ENCODE measurements around the gene ABCC10.
"Not testable (repeated sequence)": the region's sequence is repeated elsewhere in the genome, so short reads cannot be mapped to it uniquely, and the experiment has no call there.

The ABCC10 gene

GRCh38 chr6:43460032-43460431 is 32.7 kb downstream of the ABCC10 start:
- intact Hi-C loops (cut with DNase I) = no loop called here
- DNase-seq = no peak

- DNase-seq = peak in 3 of 42 donors; percentile 22 to 61 (median 33)
- intact Hi-C loops (cut with DNase I) = no loop called here
Observed at GRCh38 chr6:43461936-43462335, 34.6 kb downstream of the ABCC10 start.

GRCh38 chr6:43464337-43464736 is 37.0 kb downstream of the ABCC10 start:
- intact Hi-C loops (cut with DNase I) = no loop called here

DNA sequence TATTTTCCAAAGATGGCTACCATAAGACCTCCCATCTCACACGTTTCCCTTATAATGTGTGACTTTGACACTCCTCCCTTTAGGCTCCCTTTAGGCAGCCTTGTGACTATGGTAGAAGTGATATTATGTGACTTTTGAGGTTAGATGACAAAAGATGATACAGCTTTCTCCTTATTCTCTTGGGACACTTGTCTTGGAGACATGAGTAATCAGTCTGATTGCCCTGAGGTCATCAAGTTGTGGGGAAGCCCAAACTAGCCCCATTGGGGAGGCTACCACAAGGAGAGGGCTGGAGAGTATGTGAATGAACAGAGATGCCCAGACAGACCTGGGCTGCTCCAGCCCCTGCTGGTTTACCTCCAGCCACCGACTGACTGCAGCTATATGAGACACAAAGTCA is 38.6 kb downstream of the ABCC10 start:
- intact Hi-C loops (cut with DNase I) = no loop called here
- no peak for DNase-seq

More at GRCh38 chr6:43464337-43464736, 37.0 kb downstream of the ABCC10 start:
- no peak for DNase-seq

DNA sequence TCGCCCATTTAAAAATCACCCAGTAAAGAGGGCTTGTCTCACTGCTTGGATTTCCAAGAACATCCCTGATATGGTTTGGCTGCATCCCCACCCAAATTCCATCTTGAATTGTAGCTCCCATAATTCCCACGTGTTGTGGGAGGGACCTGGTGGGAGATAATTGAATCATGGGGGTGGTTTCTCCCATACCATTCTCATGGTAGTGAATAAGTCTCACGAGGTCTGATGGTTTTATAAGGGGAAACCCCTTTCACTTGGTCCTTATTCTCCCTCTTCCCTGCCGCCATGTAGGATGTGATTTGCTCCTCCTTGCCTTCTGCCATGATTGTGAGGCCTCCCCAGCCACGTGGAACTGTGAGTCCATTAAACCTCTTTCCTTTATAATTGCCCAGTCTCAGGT is 39.9 kb downstream of the ABCC10 start:
- DNase-seq; intact Hi-C loops (cut with DNase I): not testable (repeated sequence)

DNA sequence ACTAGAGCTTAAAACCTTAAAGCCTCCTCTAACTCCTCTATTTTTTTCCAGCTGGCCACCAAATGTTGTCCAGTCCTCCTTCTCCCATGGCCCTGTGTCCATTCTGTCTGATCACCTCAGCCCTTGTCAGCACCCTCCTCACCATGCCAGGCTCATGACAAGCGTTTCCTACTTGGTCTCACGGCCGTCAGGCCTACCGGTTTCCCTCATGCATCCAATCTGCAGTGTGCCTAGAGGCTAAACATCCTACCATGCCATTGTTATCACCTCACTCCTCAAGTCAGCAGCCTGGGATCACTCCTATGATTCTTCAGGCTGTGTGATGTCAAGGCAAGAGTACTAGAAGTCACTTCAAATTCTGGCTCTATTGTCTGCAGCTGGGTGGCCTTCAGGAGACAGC is 40.4 kb downstream of the ABCC10 start:
- intact Hi-C loops (cut with DNase I) = no loop called here
- DNase-seq = no peak

DNA sequence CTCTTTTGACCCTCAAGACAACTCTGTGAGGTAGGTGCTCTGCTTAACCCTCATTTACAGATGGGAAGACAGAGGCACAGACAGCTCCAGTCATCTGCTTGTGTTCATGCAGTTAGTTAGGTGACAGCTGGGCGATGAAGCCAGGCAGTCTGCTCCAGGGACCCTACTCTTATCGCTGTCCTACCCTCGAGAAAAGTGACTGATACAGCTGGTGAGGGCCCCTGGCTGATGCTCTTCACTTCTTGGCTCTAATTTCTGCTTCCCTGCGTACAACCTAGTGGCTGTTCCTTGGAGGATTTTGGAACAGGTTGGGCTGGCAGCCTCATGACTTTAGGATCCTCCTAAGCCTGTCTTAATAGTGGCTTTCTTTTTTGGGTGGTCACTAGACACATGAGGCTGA is 40.9 kb downstream of the ABCC10 start:
- no peak for DNase-seq
- intact Hi-C loops (cut with DNase I) = no loop called here

GRCh38 chr6:43468748-43469681 is 41.7 kb downstream of the ABCC10 start:
- DNase-seq = no peak

DNA sequence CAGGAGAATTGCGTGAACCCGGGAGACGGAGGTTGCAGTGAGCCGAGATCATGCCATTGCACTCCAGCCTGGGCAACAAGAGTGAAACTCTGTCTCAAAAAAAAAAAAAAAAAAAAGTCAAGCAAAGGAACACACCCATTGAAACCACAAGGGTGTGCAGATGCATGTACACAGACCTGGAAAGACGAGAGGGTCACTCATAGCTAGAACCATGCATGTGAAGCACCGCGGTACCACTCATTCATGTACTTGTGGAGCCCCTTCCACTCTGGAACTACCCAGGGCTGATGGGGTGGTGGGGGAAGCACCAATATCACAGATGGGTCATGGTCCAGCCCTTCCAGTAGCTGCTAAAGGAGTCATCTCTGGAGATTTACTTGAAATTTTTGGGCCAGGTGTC is 42.6 kb downstream of the ABCC10 start:
- DNase-seq = no peak
- intact Hi-C loops (cut with DNase I) = no loop called here

More at GRCh38 chr6:43468748-43469681, 41.7 kb downstream of the ABCC10 start:
- intact Hi-C loops (cut with DNase I) = no loop called here

GRCh38 chr6:43471399-43471798 is 44.1 kb downstream of the ABCC10 start:
- intact Hi-C loops (cut with DNase I) = no loop called here
- no peak for DNase-seq

- intact Hi-C loops (cut with DNase I) = no loop called here
- no peak for DNase-seq
Observed at GRCh38 chr6:43472515-43472914, 45.2 kb downstream of the ABCC10 start.

DNA sequence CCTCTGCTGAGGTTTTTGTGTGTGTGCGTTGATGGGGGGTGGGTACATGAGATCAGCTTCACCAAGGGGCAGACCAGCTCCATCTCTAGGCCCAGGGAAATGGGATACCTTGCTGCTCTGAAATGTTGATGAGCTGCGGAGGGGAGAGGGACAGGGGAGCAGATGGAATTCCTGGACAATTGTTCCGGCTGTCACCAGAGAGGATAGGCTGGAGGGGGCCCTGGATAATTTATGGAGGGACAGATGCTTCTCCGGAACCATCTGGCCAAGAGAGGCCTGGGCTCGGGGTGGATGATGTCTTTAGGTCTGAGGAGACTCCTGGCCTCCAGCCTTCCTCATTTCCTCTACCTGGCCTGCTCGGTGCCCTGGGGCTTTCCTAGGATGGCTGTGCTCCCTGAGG is 48.2 kb downstream of the ABCC10 start:
- intact Hi-C loops (cut with DNase I) = no loop called here
- no peak for DNase-seq

GRCh38 chr6:43476746-43477145 is 49.4 kb downstream of the ABCC10 start:
- intact Hi-C loops (cut with DNase I) = no loop called here
- no peak for DNase-seq

- intact Hi-C loops (cut with DNase I) = no loop called here
Observed at GRCh38 chr6:43477235-43478007, 50.1 kb downstream of the ABCC10 start, which contains the start of gene TJAP1. Gene TJAP1 (plus strand): TSS chr6:43477570. CDS start chr6:43499002, 21,432 bp downstream.

GRCh38 chr6:43478008-43478372 is 50.6 kb downstream of the ABCC10 start:
- intact Hi-C loops (cut with DNase I) = no loop called here

More at GRCh38 chr6:43477235-43478007, 50.1 kb downstream of the ABCC10 start, which contains the start of gene TJAP1:
- peak; percentile 88 to 99 (median 96) for DNase-seq

GRCh38 chr6:43481075-43481474 is 53.7 kb downstream of the ABCC10 start:
- intact Hi-C loops (cut with DNase I) = no loop called here
- no peak for DNase-seq

More at GRCh38 chr6:43478008-43478372, 50.6 kb downstream of the ABCC10 start:
- no peak for DNase-seq

DNA sequence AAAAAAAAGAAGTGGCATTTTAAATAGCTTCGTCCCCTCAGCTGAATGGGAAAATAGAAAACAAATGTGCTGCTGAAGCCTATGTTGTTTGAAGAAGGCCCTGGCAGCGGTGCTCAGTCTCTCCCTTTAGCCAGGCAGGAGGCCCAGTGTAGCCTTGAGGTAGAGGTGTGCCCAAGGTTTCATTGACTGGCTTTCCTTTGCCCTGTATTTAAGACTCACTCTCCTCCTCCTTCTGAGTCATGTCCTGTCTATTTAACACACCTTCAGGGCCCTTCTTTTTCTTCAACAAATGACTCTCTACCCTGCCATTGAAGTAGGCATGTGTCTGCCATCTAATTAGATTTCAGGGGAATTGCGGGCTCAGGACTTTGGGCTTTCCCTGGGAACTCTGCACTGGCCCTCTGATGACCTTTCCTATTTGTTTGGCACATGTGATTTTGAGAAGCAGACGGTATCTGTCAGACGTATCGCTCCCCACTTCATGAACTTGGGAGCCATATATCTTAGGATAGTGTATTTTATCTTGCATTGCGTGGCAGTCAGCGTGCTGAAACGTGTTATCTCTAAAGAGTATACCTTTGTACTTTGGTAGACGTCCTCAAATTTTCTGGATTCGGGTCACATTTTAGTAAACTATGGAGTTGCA is 54.4 kb downstream of the ABCC10 start:
- no peak for DNase-seq
- intact Hi-C loops (cut with DNase I) = no loop called here

DNA sequence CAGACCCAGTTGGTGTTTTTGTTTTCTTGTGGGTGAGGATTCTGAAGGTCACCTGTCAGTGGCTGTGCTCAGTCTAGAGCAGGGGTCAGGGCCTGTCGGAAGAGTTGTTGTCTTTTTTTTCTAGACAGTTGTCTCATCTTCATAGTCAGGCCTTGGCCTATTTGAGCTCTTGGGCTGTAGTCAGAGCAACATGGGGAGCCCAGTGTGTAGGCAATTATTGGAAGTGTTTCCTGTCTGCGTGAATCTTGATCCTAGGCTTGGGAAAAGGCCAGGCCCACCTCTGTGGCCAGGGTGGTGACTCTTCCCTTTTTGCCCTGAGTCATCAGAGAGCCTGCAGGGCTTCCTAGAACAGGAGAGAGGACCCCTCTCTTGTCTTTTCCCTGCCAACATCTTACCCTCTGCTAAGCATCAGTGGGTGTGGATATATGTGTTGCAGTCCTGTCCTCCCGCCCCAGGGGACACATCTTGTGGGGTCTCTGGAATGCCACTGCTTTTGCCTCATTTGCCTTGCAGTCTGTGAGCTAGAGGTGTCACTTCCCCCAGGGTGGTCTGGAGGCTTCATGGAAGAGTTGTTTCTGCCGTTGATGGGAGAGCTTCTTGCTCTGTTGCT is 61.4 kb downstream of the ABCC10 start:
- DNase-seq = no peak
- intact Hi-C loops (cut with DNase I) = no loop called here
